GM12872 (cell line): Measurements from ENCODE around the gene DNAJC13.

ENCODE experiments used
- TF ChIP-seq, protein P1 (sequence below): IDR thresholded peaks from 3 replicates; pipeline ENCODE4 v1.5.1; 2011; ENCODE audit warnings: low read depth, mild to moderate bottlenecking, low read length, moderate library complexity; ENCODE audit not compliant: insufficient read depth

DNAJC13 gene

DNA sequence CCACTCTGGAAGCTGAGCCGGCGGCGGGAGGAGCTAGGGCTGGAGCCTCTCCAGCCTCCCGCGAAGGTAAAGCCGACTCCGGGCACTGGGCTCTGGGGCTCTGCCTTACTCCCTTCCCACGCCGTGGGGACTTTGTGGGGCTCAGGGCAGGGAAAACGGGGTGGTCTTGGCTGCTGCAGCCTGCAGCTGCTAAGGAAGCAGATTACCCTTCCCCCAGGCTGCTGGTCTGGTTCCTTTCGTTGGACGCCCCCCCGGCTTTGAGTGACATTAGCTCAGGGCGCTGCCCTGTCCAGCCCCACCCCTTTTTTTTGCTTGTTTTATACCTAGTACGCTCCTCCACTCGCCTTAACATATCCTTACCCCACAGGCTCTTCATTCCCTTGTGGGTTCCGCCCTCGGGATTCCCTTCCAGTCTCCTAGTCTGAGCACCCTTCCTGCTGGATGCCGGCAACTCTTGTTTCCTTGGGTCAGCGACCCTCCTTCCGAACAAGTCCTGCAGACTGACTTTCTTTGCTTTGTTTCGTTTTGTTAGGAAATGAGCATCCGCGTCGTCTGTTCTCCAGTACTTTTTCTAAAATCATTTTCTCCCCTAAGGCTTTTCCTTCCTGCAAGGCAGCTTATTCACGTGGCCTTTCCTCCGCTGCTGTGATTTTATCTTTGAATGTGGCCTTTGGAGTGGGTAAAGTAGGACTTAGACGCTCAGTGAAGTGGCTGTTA, 551 bp downstream of the DNAJC13 start:
- TF ChIP-seq, protein P1, sequence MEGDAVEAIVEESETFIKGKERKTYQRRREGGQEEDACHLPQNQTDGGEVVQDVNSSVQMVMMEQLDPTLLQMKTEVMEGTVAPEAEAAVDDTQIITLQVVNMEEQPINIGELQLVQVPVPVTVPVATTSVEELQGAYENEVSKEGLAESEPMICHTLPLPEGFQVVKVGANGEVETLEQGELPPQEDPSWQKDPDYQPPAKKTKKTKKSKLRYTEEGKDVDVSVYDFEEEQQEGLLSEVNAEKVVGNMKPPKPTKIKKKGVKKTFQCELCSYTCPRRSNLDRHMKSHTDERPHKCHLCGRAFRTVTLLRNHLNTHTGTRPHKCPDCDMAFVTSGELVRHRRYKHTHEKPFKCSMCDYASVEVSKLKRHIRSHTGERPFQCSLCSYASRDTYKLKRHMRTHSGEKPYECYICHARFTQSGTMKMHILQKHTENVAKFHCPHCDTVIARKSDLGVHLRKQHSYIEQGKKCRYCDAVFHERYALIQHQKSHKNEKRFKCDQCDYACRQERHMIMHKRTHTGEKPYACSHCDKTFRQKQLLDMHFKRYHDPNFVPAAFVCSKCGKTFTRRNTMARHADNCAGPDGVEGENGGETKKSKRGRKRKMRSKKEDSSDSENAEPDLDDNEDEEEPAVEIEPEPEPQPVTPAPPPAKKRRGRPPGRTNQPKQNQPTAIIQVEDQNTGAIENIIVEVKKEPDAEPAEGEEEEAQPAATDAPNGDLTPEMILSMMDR: no peak

DNA sequence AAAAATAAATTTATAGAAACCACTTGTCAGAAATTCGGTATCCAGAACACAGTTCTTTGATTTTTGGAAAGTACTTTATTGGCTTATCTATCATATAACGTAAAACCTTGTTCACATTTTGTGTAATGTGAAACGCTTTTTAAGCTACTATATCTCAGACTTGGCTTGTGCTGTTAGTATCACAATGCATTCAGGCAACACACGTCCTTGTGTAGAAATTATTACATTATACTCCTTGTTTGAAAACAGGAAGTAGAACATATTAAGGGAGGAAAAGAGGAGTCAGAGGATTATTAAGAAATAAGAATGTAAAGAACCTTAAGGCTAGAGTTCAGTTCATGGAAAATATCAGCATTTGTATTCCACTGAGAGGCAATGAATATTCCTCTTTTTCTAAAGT, 1.6 kb downstream of the DNAJC13 start:
- TF ChIP-seq, protein P1: no peak

DNA sequence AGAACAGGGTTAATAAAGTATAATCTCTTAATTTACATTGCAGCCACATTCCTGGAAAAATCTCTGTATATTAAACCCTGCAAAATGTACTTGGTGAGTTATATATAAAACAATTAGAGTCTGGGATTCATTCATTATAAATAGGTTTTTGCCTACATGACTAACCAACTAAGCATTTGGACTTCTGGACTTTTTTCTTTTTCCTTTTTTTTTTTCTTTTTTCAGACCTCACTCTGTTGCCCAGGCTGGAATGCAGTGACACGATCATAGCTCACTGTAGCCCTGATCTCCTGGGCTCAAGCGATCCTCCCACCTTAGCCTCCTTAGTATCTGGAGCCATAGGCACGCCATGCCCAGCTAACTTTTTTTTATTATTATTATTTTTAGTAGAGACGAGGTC, 4.5 kb downstream of the DNAJC13 start:
- TF ChIP-seq, protein P1: no peak

GRCh38 chr3:132422531-132422930, 5.2 kb downstream of the DNAJC13 start:
- TF ChIP-seq, protein P1: no peak

- TF ChIP-seq, protein P1: no peak
Measured at GRCh38 chr3:132432639-132433038, 15.3 kb downstream of the DNAJC13 start.

DNA sequence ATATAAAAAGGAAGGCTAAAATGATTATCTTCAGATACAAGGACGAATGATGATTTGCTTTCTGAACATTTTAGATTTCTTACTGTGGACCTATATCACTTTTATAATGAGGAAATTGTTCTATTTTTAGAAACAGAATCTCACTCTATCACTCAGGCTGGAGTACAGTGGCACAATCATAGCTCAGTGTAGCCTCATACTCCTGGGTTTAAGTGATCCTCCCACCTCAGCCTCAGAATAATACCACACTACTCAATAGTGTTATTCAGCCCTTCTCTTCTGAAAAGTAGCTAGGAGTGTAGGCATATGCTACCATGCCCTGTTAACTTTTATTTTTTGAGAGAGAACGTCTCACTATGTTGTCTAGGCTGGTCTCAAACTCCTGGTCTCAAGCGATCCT, 15.8 kb downstream of the DNAJC13 start:
- TF ChIP-seq, protein P1: no peak

DNA sequence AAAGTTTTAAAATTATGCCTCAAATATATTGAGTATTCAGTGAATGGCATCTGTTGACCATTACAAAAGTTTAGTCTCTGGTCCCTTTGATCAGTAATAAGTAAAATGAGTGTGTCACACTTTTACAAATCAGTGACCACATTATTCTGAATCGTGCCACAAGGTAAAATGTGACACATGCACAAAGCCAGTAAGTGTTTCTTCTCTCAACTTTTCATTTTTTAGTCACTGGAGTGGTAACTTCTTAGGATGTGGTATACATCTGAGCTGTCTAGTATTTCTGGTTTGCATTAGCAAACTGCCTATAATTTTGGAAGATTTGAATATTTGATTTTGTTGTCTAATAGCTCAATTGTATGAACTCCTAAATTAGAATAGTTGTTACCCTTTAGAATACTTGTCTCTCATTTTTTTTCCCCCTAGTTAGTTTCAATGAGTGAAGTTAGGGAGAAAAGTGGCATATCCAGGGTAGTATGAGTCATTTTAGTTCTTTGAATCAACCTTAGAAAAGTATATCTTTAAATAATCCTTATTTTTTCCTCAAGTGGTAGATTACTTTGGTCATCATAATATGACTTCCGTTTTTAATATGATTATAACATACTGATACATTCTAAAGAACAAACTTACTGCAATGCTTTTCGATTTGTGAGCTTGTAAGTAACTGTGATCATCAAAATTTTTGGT, 18.1 kb downstream of the DNAJC13 start:
- TF ChIP-seq, protein P1: no peak
